SIG-M5 treated with dmso at 0.1 percent for 504 hours (cell line): ENCODE measurements around the gene SPATA31A1.
"Not testable (repeated sequence)": the region's sequence is repeated elsewhere in the genome, so short reads cannot be mapped to it uniquely, and the experiment has no call there.

Experiments used
- DNase-seq: peaks from one replicate; lab custom pipeline; 2025; ENCODE audit not compliant: unreplicated experiment; lab: John Stamatoyannopoulos, UW

Gene SPATA31A1

DNA sequence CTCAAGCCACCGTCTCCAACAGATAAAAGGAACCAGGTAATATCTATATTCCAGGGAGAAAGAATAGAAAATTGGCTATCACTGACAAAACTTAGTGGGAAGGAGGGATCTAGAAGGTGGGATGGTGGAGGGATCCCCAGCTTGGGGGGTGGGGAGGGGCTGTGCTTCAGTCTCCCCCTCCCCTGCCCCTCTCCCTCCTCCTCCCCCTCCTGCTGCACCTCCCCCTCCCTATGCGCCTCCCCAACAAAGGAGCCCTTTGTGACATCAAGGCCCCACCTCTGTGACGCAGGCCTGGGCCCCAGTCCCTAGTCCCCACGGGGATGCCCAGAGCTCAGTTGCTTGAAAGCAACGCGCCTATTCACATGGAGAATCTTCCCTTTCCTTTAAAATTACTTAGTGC, at the start of gene SPATA31A1:
Gene SPATA31A1, plus strand, starts transcription at position 301 of the 400 bp plus-strand sequence. Its CDS starts 62 bp downstream, at position 363.
- DNase-seq: not testable (repeated sequence)

DNA sequence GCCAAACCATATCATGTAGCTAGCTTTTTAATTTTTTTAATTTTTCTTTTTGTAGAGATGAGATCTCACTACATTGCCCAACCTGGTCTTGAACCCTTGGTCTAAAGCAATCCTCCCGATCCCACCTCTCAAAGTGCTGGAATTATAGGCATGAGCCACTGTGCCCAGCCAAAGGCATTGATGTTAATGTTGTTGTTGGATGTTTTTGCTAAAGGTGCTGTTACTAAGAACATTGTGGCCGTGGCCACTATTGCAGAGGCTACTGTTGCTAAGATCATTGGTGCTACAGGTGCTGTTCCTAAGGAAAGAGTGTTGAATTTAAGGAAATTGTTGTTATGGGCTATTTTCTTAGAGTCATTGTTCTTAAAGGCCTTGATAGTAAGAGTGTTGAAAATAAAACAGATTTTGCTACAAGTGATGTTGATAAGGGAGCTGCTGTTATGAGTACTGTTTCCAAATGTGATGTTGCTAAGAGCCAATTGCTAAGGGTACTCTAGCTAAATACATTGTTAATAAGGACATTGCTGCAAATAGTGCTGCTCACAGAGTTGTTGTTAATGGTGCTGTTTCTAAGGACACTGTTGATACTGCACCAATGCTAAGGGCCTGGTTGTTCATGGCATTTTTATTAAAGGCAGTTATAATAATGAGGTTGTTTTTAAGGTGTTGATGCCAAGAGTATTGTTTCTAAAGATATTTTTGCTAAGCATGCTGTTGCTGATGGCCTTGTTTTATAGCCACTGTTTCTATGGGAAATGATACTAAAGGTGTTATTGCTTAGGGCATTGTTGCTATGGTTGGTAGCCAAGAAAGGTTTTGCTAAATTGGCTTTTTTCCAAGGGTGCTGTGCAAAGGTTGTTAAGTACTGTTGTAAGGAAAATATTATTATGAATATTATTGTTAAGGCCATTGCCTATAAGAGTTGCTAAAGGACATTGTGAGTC, 52.1 kb downstream of the SPATA31A1 start:
- DNase-seq: not testable (repeated sequence)

DNA sequence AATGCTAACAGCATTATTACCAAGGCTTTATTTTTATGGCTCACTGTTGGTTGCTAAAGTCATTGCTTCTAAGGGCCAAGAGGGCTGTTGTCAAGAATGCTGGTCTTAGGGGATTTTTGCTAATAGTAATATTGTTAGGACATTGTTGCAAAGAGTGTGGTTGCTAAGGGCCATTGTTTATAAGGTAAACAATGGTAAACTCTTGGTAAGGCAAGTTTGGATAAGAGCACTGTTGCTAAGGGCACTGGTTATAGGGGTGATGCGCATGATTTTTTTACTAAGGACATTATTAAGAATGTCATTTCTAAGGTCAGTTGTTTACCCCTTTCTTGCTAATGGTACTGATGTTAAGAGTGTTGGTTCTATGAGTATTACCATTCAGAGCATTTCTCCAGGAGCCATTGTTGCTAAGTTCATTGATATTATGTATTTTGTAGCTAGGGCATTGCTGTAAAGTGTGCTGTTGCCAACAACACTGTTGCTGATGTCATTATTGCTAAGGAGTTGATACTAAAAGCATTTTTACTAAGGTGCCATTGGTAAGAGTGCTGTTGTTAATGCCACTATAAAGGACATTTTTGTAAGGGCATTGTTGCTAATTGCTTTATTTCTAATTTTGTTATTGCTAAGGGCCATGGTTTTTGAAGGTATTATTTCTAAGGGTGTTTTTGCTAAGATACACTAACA, 55.9 kb downstream of the SPATA31A1 start:
- not testable (repeated sequence) for DNase-seq
